Smooth muscle cell (in vitro differentiated cells): ENCODE data around the gene SLC25A19. TPM values are rescaled to one million over a fixed set of nuclear protein-coding genes. Genes with fewer than 3 reads are reported as not detected.

Experiments
- DNase-seq: peaks from one replicate; lab custom pipeline; 2025; ENCODE audit not compliant: unreplicated experiment; lab: John Stamatoyannopoulos, UW
- H2AFZ ChIP-seq: fragments of 200-600 bp; sonication (generic); 2 replicates; pipeline ENCODE4 v1.6.0; 2016; ENCODE audit warnings: antibody characterized with exemption, low read depth, mild to moderate bottlenecking
- H3F3A ChIP-seq: fragments of 200-600 bp; sonication (generic); 2 replicates; pipeline ENCODE4 v1.6.0; 2017; ENCODE audit warnings: antibody characterized with exemption, low read depth
- H3K27ac ChIP-seq: fragments of 200-600 bp; sonication (generic); 2 replicates; pipeline ENCODE4 v1.5.1; 2016; ENCODE audit warnings: low read depth, mild to moderate bottlenecking
- H3K27me3 ChIP-seq: fragments of 200-600 bp; sonication (generic); 2 replicates; pipeline ENCODE4 v1.6.1; 2016; ENCODE audit warnings: low read depth, mild to moderate bottlenecking
- H3K36me3 ChIP-seq: fragments of 200-600 bp; sonication (generic); 2 replicates; pipeline ENCODE4 v1.5.1; 2016; ENCODE audit warnings: low read depth
- H3K4me1 ChIP-seq: fragments of 200-600 bp; sonication (generic); 2 replicates; pipeline ENCODE4 v1.5.1; 2016; ENCODE audit warnings: low read depth
- H3K4me2 ChIP-seq: fragments of 200-600 bp; sonication (generic); 2 replicates; pipeline ENCODE4 v1.6.0; 2016; ENCODE audit warnings: mild to moderate bottlenecking
- H3K4me3 ChIP-seq: fragments of 200-600 bp; sonication (generic); 2 replicates; pipeline ENCODE4 v1.5.1; 2016; ENCODE audit warnings: mild to moderate bottlenecking
- H3K79me2 ChIP-seq: fragments of 200-600 bp; sonication (generic); 2 replicates; pipeline ENCODE4 v1.6.0; 2016; ENCODE audit warnings: low read depth, mild to moderate bottlenecking
- H3K9ac ChIP-seq: fragments of 200-600 bp; sonication (generic); 2 replicates; pipeline ENCODE4 v1.6.0; 2016; ENCODE audit warnings: low read depth
- H3K9me3 ChIP-seq: fragments of 200-600 bp; sonication (generic); replicated peaks from 2 replicates; pipeline ENCODE4 v1.5.1; 2016; ENCODE audit warnings: low read depth
- H4K20me1 ChIP-seq: fragments of 200-600 bp; sonication (generic); 2 replicates; pipeline ENCODE4 v1.6.0; 2016; ENCODE audit warnings: low read depth
- WGBS: methylation state at CpG from one replicate; pipeline ENCODE4 v1.1.7; 2016; ENCODE audit warnings: low lambda C conversion rate; 5-methylcytosine and 5-hydroxymethylcytosine counted together
- polyA plus RNA-seq: library from polyadenylated mRNA; unstranded; fragments of >200 nt; fragmentation: Nextera tagmentation; extraction: Ambion mirVana; gene quantifications from 2 replicates; pipeline ENCODE4 v1.2.1, GENCODE V29; 2016
- total RNA-seq: library from RNA; depleted of rRNA; stranded (reverse); fragments of >200 nt; gene quantifications from 2 replicates; pipeline ENCODE4 v1.2.3, GENCODE V29; 2014
- TF ChIP-seq, protein P1 (sequence below): fragments of 200-600 bp; sonication (generic); IDR thresholded peaks from 2 replicates; pipeline ENCODE4 v1.5.1; 2017; ENCODE audit warnings: borderline replicate concordance, mild to moderate bottlenecking, antibody characterized with exemption; ENCODE audit not compliant: insufficient read depth, poor library complexity, severe bottlenecking

Gene SLC25A19
- total and polyA plus RNA-seq, 2 experiments from 2014 or later: 1.9 to 3.6 TPM

DNA sequence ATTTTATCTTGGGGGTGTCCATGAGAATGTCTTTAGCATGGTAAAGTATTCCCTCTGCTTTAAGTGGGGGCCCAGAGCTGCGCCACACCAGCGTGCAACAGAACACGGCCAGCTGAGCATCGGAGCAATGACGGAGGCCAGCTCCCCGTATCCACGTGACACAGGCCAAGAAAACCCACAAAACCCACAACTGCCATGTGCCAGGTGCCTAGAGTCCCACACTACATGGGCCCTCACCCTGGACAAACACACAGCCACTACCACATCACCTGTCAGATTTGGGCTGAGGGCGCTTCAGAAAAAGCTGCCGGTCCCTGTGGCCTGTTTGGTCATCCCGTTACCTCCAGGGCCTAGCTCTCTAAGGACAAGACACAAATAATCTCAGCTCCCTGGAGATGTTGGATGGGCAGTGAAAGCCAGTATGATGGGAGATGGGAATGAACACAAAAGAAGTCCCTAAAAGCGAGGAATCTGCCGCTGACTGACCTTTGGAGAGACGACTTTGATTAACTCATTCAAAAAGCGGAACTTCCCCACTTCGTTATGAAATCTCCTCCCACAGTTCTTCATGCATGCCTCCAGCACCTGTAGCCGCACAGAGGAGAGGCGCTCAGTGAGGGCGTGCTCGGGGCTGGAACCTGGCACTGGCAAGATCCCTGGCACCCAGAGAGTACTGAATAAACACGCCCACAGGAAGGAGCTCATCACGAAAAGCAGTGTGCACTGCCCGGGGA lies 44.9 kb downstream of the SLC25A19 start:
- peaks cover 20% of the 10 kb centered on the region for H4K20me1 ChIP-seq
- H3K4me3 ChIP-seq: no peak overlapping the region
- no peak overlapping the region for H3K27ac ChIP-seq
- peaks cover 20% of the 10 kb centered on the region for H3K79me2 ChIP-seq
- H3K27me3 ChIP-seq: no peaks in the 10 kb centered on the region
- no peak overlapping the region for H2AFZ ChIP-seq
- DNase-seq: no peak
- H3K4me2 ChIP-seq: no peak overlapping the region
- H3K9ac ChIP-seq: no peak overlapping the region
- TF ChIP-seq, protein P1, sequence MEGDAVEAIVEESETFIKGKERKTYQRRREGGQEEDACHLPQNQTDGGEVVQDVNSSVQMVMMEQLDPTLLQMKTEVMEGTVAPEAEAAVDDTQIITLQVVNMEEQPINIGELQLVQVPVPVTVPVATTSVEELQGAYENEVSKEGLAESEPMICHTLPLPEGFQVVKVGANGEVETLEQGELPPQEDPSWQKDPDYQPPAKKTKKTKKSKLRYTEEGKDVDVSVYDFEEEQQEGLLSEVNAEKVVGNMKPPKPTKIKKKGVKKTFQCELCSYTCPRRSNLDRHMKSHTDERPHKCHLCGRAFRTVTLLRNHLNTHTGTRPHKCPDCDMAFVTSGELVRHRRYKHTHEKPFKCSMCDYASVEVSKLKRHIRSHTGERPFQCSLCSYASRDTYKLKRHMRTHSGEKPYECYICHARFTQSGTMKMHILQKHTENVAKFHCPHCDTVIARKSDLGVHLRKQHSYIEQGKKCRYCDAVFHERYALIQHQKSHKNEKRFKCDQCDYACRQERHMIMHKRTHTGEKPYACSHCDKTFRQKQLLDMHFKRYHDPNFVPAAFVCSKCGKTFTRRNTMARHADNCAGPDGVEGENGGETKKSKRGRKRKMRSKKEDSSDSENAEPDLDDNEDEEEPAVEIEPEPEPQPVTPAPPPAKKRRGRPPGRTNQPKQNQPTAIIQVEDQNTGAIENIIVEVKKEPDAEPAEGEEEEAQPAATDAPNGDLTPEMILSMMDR: no peak
- no peaks in the 10 kb centered on the region for H3F3A ChIP-seq
- no peaks in the 10 kb centered on the region for H3K4me1 ChIP-seq
- H3K9me3 ChIP-seq: no peaks in the 10 kb centered on the region
- H3K36me3 ChIP-seq: no peaks in the 10 kb centered on the region
- 98% methylated on average over 22 of the region's 22 CpGs for WGBS

DNA sequence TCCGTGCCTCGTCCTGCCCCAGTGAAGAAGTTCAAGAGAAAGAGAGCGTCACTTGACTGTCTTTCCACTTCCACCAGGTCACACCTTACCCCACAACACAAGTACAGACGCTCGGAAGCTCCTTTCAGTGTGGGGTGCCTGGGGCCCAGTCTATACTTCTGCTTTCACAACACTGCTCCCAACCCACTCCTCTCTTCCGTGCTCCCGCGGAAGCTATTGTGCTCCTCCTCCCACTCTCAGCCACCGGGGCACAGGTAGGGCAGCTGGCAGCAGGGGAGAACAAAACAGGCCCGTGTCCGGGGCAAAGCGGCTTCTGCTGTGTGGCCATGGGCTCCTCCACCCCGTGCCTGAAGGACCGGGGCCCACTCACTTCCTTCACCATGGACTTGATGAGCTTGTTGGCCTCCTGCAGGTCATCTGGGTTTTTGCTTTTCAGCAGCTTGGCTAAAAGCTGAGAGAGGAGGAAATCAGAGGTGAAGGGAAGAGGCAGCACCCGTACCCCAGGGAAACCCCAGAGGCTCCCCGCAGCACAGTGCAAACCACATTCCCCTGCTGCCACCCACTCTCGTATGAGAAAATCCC lies 46.7 kb downstream of the SLC25A19 start:
- 98% methylated on average over 17 of the region's 17 CpGs for WGBS

DNA sequence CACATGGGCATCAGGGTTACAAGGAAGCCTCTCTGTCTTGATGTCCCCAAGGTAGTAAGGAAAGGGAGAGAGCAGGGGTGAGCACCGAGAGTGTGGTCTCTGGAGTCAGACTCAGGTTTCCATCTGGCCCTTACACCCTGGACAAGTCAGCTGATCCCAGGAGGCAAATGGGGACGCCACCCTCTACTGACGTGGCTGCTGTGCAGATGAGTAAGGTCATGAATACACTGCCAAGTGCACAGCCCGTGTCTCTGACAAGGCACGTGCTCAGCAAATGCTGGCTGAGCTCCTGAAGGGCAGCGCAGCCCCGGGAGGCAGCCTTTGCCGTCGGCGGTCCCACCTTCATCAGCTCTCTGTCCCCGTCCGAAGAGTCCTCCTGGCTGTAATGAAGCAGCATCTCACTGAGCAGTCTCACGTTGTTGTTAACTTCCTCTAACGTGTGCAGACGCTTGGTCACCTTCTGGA lies 47.2 kb downstream of the SLC25A19 start:
- no peak overlapping the region for H3K27ac ChIP-seq
- no peaks in the 10 kb centered on the region for H3K9me3 ChIP-seq
- peaks cover 11% of the 10 kb centered on the region for H4K20me1 ChIP-seq
- WGBS: 97% methylated on average over 15 of the region's 15 CpGs
- H2AFZ ChIP-seq: no peak overlapping the region
- H3F3A ChIP-seq: peaks cover 5% of the 10 kb centered on the region
- H3K9ac ChIP-seq: no peak overlapping the region
- no peak overlapping the region for H3K4me3 ChIP-seq
- no peaks in the 10 kb centered on the region for H3K4me1 ChIP-seq
- no peak overlapping the region for H3K4me2 ChIP-seq
- no peaks in the 10 kb centered on the region for H3K27me3 ChIP-seq
- no peaks in the 10 kb centered on the region for H3K36me3 ChIP-seq
- TF ChIP-seq, protein P1: no peak
- DNase-seq: no peak
- peaks cover 4% of the 10 kb centered on the region for H3K79me2 ChIP-seq

More for the DNA sequence above, 46.7 kb downstream of the SLC25A19 start:
- TF ChIP-seq, protein P1: no peak
- Histone ChIP-seq H3K9me3 (no peaks in the 10 kb centered on the region), H3K27me3 (no peaks in the 10 kb centered on the region), H2AFZ (no peak overlapping the region), H3K79me2 (peaks cover 8% of the 10 kb centered on the region), H3K9ac (no peak overlapping the region), H3F3A (peaks cover under 1% of the 10 kb centered on the region), H3K4me3 (no peak overlapping the region), H4K20me1 (peaks cover 14% of the 10 kb centered on the region), H3K27ac (no peak overlapping the region), H3K4me1 (no peaks in the 10 kb centered on the region), H3K4me2 (no peak overlapping the region), H3K36me3 (no peaks in the 10 kb centered on the region)
- no peak for DNase-seq
